KG1 (cell line): ENCODE measurements around the gene RASSF8.

ENCODE experiments used
- DNase-seq: peaks from one replicate; lab custom pipeline; 2025; lab: John Stamatoyannopoulos, UW

Gene RASSF8

DNA sequence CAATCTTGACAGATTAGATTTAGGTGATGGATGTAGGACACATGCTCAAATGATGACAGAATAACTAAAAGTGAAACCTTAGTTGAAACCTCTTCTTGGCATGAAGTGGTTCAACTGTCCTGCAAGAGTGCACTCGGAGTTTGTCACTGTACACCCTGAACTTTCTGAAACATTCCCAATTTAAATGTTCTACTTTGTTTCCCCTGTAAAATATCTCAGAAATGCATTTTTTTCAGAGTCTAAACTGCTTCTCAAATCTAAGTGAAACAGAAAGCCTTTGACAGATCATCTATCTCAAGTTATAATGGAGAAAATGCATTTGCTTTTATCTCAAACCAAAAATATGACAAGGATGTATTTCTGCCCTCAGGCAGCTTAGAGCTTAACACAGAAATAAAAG lies 100.3 kb downstream of the RASSF8 start:
- DNase-seq, result no peak

DNA sequence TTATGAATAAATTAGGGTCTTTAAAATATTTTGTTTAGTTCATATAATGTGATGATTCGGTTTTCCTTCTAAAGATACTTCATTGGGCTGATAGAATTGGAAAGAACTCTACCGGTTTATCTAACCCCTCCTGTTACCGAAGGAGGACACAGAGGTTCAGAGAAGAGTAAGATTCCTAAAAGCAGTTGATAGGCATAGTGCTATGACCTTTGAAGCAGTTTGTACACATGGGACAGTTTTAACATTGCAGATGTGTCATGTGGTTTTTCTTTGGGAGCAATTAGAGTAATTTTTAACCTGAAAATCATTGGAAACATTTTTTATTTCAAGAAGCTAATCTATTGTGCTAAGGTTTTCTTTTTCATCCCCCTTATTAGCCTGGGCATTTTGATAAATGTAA lies 103.5 kb downstream of the RASSF8 start:
- no peak for DNase-seq

DNA sequence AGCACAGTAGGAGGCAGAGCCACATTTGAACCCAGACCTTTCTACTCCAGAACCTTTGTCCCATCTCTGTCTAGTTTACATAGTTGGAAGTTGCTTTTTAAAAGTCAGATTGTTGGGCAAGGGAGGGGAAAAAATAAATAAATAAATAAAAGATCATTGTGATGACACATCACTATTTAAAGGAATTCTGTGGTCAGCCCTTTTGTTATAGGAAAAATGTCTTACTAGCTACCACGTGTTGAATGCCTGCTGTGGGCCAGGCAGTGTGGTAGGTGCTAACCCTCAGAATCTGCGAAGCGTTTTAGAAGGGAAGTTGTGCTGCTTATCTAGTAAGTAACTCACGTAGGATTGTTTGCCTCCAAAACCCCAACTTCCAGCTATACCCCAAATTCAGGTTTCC lies 104.1 kb downstream of the RASSF8 start:
- DNase-seq, result no peak

DNA sequence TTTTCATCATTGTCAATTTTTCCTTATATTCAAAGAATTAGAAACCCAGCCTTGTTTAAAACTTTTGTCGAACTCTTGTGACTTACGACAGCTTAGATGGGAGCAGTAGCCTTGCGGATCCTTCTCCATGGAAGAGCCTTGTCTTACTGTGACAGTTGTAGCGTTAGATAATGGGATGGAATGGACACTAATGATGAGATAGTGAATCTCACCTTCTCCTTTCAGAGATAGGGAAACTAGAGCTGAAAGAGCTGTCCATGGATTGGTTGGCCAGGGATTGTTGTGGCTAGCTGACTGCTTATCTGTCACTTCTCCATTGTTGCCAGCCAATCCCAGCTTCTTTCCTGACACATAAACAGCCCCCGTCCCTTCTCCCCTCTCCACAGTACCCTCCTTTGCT lies 107.0 kb downstream of the RASSF8 start:
- DNase-seq, result no peak

DNA sequence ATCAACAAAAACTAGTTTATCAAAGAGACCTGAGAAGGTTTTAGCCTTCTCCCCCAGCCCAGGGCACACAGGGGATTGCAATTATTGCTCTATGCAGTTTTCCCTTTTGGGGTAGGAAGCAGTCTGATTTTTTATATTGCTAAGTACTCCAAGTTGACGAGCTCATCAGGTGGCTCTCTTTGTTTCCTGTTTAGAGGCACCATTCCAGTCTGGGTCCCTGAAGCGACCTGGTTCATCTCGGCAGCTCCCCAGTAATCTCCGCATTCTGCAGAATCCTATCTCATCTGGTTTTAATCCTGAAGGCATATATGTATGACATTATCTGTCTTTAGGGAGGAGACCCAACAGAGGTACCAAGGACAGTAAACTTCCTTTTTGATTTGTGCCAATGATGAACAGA lies 110.0 kb downstream of the RASSF8 start:
- DNase-seq, result no peak

DNA sequence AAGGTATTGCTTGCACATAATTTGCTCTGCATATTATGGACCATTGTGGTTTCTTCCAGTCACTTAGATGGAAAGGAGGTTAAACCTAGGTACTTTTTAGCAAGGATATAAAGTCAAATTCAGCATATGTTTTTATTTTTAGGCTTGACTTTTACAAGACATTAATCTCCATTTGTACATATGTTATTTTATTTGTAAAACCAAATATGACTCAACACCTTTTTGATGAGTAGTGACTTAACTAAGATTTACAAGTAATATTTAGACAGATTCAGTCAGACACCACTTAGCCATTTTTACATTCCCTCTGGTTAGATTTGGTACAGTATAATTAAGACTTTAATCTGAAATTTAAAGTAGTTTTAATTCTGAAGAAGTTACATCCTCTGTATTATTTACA lies 111.3 kb downstream of the RASSF8 start:
- no peak for DNase-seq

DNA sequence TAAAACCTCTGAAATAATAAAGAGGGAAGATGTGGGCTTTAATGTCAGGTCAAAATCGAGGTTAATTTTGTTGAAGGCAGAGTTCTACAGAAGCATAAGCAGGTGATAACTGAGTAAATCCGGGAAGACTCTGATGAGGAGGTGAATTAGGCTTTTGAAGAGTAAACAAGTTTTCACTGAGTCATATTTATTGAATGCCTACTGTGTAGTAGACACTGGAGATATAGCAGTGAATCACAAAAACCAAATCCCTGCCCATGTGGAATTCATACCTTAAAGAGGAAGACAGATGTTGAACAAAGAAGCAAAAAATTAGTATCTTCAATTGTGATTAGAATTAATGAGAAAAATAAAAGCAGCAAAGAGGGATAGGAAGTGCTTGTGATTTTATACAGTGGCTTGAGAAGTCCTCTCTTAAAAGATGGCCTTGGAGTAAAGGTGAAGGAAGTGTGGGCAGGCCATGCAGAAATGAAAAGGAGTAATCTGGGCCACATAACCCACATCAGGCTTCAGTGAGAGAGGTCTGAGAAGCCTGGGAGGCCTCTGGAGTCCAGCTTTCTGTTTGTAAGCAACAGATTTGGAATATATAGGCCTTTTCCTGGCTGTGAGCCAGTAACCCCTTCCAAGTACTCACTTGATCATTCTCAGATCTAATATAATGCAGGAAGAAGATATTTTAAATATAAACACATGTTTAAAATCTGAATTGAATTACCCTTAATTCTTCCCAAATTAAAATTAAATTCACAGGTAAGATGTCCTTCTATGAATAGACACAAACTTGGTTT lies 119.6 kb downstream of the RASSF8 start:
- no peak for DNase-seq

DNA sequence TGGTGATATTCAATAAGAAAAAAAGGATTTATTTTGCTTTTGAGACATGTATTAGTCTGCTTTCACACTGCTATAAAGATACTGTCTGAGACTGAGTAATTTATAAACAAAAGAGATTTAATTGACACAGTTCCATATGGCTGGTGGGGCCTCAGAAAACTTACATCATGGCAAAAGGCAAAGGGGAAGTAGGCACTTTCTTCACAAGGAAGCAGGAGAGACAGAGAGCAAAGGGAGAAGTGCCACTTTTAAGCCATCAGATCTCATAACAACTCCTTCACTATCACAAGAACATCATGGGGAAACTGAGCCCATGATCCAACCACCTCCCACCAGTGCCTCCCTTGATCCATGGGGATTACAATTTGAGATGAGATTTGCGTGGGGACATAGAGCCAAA lies 122.4 kb downstream of the RASSF8 start:
- DNase-seq, result no peak

DNA sequence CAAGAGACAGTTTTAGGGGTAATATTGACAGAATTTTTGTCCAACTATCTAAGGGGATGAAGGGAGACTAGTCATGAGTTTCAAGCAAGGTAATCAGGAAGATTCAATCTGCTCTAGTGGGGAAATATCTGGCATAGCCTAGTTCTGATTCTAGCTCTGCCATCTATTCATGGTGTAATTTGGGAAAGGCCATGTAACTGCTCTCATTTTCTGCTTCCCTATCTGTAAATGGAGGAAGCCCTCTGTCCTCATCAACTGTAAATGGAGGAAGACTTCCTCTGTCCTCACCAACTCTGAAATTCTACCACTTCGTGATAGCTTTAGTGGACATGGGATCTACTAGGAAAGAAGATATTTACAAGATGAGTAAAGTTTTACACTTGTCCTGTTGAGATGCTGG lies 128.5 kb downstream of the RASSF8 start:
- no peak for DNase-seq

DNA sequence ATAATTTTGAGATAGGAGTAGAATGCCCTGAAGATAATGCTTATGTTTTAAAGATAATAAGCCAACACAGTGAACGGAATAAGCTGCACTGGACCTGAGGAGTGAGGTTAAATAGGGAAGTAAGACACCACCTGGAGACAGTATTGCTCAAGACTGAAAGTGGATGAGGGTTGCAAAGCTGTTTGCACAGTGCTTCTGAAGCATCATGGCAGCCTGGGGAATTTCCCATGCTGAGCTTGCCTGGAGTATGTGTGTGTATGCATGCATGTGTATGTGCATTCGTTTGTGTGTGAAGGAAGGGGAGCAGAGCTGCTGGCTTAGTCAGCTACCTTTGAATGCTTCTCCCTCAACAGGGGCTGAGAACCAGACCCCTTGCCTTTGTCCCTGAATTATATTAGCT lies 130.5 kb downstream of the RASSF8 start:
- DNase-seq, result no peak

DNA sequence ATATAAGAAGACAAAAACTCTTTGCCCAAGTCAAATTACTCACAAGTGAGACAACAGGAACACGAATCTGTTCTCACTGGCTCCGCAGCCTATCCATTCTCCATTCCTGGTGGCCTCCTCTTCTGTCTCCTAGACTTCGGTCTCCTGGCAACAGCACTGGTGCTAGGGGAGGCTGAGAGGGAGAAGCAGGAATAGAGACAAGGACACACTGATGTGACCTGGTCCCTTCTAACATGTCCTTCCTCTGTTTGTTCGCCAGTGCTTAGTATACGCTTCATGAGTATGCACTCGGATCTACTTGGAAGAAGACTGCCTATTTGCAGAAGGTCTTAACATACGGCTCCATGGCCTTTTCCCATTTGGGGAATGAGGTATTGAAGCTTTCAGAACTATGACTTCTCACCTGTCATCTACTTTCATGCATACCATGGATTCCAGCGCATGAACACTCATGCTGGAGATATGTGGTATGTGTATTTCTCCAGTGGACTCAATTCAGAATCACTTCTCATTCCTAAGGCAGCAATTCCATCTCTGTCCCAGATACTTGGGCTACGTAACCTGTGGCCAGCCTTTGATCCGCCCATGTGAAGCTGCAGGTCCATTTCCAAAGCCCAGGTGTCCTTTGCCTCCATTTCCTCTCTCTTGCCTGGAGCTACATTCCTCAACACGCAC lies 132.5 kb downstream of the RASSF8 start:
- no peak for DNase-seq

DNA sequence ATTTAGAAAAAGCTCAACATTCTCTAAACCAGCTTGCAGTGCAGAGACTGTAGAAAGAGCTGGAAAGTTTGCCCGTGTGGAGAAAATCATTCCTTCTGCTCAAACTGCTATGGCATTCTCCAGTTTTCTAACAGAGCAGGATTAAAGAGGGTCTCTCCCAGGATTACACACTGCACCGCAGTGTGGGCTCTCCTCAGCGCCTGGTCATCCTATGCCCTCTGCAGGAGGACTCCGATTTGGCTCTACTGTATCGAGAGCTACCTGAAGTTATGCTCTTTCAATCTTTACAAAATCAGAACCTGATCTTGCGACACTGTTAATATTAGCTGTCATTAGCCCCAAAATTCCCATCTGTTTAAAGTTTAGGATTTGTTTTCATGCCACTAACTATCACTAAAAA lies 133.3 kb downstream of the RASSF8 start:
- no peak for DNase-seq

DNA sequence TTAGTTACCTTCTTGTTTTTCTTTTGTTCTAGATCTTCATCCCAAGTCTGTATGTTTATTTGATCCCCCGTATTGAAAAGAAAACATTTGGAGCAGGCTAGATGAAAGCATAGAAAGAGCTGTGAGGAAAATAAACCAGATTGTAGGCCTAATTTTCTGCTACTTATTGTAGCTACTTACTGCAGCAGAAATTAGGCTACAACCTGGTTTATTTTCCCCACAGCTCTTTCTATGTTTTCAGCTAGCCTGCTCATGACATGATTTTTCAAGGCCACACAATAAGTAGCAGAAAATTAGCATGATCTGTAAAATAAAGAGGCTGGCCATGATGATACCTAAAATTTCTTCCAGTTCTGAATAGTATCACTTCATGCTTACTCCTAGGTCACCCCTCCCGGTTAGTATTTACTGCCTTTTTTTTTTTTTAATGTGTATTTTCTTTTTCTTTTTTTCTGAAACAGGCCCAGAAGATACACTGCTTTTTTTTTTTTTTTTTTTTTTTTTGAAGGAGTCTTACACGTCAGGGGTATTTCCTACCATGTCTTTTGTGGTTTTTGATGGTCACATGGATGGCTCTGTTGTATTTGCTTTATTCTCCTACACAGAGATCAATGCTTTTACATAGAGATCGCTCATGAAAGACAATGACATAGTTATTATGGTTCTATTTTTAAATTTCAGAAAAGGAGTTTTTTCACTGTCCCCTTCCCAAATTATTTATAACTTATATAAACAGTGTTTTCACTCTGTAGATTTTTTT lies 134.0 kb downstream of the RASSF8 start:
- DNase-seq, result no peak

DNA sequence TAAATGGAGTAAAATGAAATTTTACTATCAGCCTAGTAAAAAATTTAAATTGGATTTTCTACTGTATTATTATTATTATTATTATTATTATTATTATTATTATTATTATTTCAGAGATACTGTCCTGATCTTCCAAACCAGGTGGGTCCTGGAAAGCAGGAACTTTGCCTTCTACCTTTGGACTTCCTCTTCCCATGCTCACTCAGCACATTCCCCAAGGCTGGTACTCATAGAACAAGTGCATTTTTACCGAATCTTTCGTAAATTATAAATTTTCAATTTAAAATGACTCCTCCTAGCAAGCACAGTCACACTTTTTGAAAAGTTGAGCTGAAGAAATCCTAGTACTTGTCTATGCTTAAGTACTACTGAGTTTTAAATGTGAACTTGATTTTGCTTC lies 136.7 kb downstream of the RASSF8 start:
- DNase-seq, result no peak

DNA sequence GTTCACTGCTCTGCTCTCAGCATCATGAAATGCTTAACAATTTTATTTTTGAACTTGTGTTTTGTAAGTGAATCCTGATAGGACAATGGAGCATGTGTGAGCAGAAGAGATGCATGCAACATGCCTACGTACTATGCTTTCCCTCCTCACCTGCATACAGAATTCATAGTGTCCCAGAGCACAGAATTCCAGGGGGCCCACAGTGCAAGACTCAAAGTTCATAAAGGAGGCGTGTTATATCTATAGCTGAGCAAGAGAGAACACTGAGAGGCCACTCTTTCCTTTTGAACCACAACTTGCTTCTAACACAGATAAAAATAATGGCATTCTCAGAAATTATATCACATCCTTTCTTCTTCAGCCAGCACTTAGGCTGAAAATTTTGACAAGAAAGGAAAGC lies 137.6 kb downstream of the RASSF8 start:
- no peak for DNase-seq

DNA sequence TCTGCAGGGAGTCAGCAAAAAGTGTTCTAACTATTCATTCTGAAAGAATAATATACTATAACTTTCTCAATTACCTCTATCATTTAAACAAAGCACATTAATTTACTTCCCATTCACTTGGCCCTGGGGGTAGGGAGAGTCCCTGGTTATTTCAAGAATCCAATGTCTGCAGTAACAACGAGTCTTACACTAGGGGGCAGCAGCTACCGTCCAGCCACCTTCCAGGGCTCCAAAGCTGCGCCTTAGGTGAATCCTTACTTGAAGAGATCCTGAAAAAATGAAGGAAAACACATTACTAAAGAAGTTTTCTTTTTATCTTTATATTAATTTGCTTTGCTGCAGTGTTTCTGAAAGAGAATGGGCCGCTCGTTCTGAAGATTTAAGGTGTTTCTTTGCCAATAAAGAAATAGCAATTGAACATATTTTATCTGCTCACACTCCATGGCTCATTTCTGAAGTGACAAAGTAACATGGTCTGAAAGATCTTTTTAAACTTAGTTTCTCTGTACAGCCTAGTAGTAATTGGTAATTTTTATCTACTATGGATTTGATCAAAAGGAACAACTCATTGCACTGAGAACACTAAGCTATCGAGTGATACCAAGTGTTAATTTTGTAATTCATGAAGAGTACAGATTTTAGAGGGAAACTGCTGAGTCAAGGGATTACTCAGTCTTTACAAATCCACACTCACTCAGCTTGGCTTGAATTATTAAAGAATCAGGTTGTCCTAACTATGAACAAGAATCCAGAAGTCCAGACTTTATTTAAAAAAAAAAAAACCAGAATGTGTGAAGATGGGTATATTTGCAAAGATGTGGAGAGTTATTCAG lies 138.8 kb downstream of the RASSF8 start:
- DNase-seq, result peak; percentile 86

DNA sequence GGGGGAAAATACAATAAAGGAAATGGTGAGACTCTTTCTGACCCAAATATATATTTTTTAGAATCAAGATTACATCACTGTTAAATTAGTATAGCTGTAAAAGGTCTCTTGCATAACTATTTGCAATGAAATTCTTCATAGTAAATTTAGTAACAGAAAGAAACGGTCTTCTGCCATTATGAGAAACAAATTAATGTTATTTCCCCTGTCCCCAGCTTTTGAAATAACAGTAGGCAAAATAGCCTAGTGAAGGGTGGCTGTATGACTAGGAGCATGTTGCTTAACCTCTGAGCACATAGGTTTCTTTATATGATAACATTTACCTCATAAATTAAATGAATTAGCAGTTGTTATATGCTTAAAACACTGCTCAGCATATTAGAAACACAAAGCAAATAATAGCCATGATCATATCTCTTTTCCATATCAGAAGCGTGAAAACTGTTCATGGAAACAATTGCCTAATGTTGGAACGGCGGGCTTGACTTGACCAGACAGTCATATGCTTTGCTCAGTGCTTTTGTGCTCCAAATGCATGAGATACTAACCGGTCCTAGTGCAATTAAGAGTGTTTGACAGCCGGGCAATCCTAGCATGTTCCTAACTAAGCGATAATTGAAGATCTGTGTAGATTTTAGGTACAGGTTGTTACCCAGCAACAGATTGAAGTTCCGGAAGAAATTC lies 142.3 kb downstream of the RASSF8 start:
- DNase-seq, result no peak

DNA sequence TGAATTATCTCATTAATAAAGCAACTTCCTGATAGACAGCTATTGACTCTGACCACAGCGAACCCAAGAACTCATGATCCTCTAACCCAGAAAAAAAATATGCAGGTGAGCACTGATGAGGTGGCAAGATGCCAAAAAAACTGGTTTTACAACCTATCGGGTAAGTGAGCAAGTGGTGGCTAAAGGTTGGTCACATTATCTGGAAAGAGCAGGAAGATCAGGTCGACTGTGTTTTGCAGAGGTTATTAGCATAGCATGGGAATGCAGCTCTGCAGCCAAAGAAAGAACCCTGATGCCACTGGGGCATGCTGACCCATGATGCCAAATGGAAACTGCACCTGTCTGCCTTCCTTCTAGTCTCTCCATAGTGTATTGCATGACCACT lies 142.9 kb downstream of the RASSF8 start:
- no peak for DNase-seq

DNA sequence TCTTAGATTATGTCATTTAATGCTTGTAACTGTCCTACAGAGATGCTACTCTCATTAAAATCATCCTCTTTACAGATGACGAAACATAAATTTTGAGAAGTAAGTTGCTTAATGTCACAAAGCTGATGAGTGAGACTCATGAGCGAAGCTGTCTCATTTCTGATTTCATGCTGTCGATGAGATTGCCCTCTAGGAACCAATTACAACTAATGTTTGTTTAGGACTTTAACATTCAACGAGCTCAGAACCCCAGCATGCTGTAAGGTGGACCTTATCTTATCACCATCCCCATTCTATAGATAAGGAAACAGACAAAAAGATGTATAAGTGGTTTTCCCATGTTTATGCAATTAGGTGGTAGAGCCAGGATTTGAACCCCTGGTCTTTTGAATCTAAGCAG lies 143.3 kb downstream of the RASSF8 start:
- no peak for DNase-seq

DNA sequence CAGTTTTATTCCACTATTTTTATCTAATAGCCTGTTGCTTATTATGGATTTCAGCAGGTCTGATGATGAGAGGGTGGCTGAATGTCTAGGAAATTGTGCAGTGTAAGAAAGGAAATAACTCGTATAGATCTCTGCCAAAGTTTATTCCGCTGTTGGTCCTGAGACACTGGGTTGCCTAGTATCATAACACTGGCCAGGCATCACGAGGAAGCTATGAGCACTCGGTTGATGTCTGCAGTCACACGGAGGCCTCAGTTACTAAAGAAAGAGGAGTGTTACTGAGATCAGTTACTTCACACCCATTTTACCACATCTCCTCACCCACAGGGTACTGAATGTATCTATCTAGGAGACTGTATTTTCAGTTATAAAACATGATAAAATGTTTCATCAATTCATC lies 144.5 kb downstream of the RASSF8 start:
- DNase-seq, result no peak

DNA sequence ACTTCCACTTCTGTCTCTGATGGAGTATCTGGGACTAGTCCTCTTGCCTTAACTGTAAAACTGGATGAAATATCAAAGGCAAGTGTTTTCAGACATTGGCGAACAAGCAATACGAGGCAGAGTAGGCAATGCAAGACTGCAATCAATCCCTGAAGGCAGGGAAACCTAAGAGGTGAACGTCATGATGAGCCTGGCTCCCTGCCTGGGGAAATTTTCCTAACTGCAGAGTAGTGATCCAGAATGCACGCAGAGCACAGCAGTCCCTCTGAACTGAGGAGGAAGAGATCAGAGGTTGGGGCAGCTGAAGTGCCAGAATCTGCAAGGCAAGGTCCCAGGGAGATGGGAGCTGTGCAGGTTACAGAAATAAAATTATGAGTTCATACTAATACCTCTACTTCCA lies 147.9 kb downstream of the RASSF8 start:
- no peak for DNase-seq

DNA sequence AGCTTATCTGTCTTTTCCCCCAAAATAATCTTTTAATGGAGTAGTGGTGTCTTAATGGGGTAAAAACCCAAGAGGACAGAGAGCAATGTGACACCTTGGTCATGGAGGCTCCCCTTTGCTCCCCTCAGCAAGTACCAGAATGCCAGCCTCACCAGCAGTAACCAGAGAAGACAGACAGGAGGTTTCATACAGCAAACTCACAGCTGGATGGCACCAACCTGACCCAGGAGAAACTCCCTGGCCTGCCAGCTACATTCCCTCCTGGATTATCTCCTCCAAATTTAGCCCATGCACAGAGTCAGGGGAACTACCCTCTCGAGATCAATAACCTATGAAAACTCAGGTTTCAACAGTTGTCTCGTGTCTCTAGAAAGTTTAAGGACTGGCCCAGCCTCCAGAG lies 150.4 kb downstream of the RASSF8 start:
- DNase-seq, result no peak
